SU-DHL-6 (cell line): Measurements from ENCODE around the gene ARHGDIA.

Source experiments
- H2AFZ ChIP-seq: fragments of 200-600 bp; sonication (generic); 2 replicates; pipeline ENCODE4 v1.6.1; 2014; ENCODE audit warnings: low read depth, mild to moderate bottlenecking, moderate library complexity, mixed read lengths, antibody characterized with exemption, low read length; ENCODE audit not compliant: severe bottlenecking
- H3F3A ChIP-seq: fragments of 200-600 bp; shearing (Covaris generic); 2 replicates; pipeline ENCODE4 v1.6.0; 2016; ENCODE audit warnings: antibody characterized with exemption, mild to moderate bottlenecking; ENCODE audit not compliant: insufficient read depth
- H3K27ac ChIP-seq: fragments of 200-600 bp; sonication (generic); 2 replicates; pipeline ENCODE4 v1.5.1; 2016; ENCODE audit warnings: low read depth, mild to moderate bottlenecking, low read length, moderate library complexity, mixed read lengths
- H3K27me3 ChIP-seq: fragments of 200-600 bp; sonication (generic), shearing (Covaris generic); 2 replicates; pipeline ENCODE4 v1.6.0; 2014; ENCODE audit warnings: mild to moderate bottlenecking, low read length
- H3K36me3 ChIP-seq: fragments of 200-600 bp; sonication (generic); 2 replicates; pipeline ENCODE4 v1.6.1; 2014; ENCODE audit warnings: mild to moderate bottlenecking, low read length, mixed read lengths
- H3K4me2 ChIP-seq: fragments of 300-600, 200-600 bp; shearing (Covaris generic), sonication (generic); 2 replicates; pipeline ENCODE4 v1.6.0; 2014; ENCODE audit warnings: low read length, low read depth, mild to moderate bottlenecking; ENCODE audit not compliant: poor library complexity, severe bottlenecking
- H3K4me3 ChIP-seq: fragments of 200-600 bp; sonication (generic); 2 replicates; pipeline ENCODE4 v1.5.1; 2014; ENCODE audit warnings: antibody characterized with exemption, low read length, mild to moderate bottlenecking, mixed read lengths; ENCODE audit not compliant: insufficient read depth, poor library complexity, severe bottlenecking
- H3K79me2 ChIP-seq: fragments of 200-600 bp; sonication (generic); 2 replicates; pipeline ENCODE4 v1.6.1; 2014; ENCODE audit warnings: mild to moderate bottlenecking, low read length, moderate library complexity; ENCODE audit not compliant: insufficient read depth
- H3K9ac ChIP-seq: fragments of 200-600 bp; sonication (generic); 2 replicates; pipeline ENCODE4 v1.7.0; 2014; ENCODE audit warnings: mild to moderate bottlenecking, low read length
- H3K9me2 ChIP-seq: fragments of 200-600 bp; sonication (generic); replicated peaks from 2 replicates; pipeline ENCODE4 v1.6.1; 2014; ENCODE audit warnings: low read length; ENCODE audit not compliant: insufficient read depth
- H3K9me3 ChIP-seq: fragments of 200-600 bp; sonication (generic); 2 replicates; pipeline ENCODE4 v1.6.1; 2014; ENCODE audit warnings: low read length, mixed read lengths; ENCODE audit not compliant: insufficient read depth
- H4K20me1 ChIP-seq: fragments of 200-600 bp; sonication (generic); 2 replicates; pipeline ENCODE4 v1.6.1; 2014; ENCODE audit warnings: low read depth, mild to moderate bottlenecking, antibody characterized with exemption, low read length, moderate library complexity, mixed read lengths
- EZH2phosphoT487 ChIP-seq: fragments of 200-600 bp; sonication (generic), shearing (Covaris generic); conservative IDR thresholded peaks from 2 replicates; pipeline ENCODE4 v1.6.1; 2018; ENCODE audit warnings: mild to moderate bottlenecking, antibody characterized with exemption, low read length, moderate library complexity, mixed read lengths
- TF ChIP-seq, protein P1 (sequence below): fragments of 200-600 bp; sonication (generic); IDR thresholded peaks from one replicate; pipeline ENCODE4 v1.5.1; 2017; ENCODE audit warnings: antibody characterized with exemption, mild to moderate bottlenecking, low read length, moderate library complexity; ENCODE audit not compliant: insufficient read depth, poor library complexity, severe bottlenecking

The ARHGDIA gene

GRCh38 chr17:81902653-81903414, 31.7 kb upstream of the ARHGDIA start:
- H3K4me3 ChIP-seq: peak overlapping the region; percentile 4

DNA sequence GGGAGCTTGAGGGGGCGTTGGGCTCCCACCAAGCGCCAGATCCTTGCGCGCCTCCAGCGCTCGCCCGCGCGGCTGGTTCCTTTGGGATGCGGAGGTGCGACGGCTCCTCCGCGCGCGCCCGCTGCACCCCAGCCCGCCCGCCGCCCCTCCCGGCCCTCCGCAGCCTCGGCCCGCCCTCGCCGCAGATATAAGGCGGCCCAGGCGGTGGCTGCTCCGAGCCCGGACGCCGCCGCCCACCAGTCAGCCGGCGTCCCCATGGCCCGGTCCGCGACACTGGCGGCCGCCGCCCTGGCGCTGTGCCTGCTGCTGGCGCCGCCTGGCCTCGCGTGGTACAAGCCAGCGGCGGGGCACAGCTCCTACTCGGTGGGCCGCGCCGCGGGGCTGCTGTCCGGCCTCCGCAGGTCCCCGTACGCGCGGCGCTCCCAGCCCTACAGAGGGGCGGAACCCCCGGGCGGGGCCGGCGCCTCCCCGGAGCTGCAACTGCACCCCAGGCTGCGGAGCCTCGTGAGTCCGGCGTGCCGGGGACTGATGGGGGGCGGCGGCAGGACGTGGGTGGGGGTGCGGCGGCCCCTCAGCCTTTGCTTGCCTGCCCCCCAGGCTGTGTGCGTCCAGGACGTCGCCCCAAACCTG, 31.0 kb upstream of the ARHGDIA start, which contains the start of gene NPB:
Gene NPB (plus strand): TSS at position 216 of the 630 bp plus-strand sequence. CDS start 40 bp downstream, at position 256.
- Histone ChIP-seq H3K36me3 (no peaks in the 10 kb centered on the region), H2AFZ (no peak within 1 kb of the TSS), H3K9me2 (no peaks in the 10 kb centered on the region), H3F3A (no peaks in the 10 kb centered on the region), H3K9me3 (no peaks in the 10 kb centered on the region), H3K4me3 (peak within 1 kb of the TSS; percentile 4), H4K20me1 (no peaks in the 10 kb centered on the region), H3K27me3 (no peaks in the 10 kb centered on the region), H3K79me2 (no peaks in the 10 kb centered on the region), H3K4me2 (peak within 1 kb of the TSS; percentile 41), H3K9ac (peak within 1 kb of the TSS; percentile 7; the same call in 1 of the 2 replicates), H3K27ac (no peak within 1 kb of the TSS)
- no peak for TF ChIP-seq EZH2phosphoT487
- TF ChIP-seq, protein P1, sequence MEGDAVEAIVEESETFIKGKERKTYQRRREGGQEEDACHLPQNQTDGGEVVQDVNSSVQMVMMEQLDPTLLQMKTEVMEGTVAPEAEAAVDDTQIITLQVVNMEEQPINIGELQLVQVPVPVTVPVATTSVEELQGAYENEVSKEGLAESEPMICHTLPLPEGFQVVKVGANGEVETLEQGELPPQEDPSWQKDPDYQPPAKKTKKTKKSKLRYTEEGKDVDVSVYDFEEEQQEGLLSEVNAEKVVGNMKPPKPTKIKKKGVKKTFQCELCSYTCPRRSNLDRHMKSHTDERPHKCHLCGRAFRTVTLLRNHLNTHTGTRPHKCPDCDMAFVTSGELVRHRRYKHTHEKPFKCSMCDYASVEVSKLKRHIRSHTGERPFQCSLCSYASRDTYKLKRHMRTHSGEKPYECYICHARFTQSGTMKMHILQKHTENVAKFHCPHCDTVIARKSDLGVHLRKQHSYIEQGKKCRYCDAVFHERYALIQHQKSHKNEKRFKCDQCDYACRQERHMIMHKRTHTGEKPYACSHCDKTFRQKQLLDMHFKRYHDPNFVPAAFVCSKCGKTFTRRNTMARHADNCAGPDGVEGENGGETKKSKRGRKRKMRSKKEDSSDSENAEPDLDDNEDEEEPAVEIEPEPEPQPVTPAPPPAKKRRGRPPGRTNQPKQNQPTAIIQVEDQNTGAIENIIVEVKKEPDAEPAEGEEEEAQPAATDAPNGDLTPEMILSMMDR: no peak

More at GRCh38 chr17:81902653-81903414, 31.7 kb upstream of the ARHGDIA start:
- no peaks in the 10 kb centered on the region for H3K36me3 ChIP-seq
- H3K27me3 ChIP-seq: no peaks in the 10 kb centered on the region
- H3F3A ChIP-seq: no peaks in the 10 kb centered on the region
- no peaks in the 10 kb centered on the region for H3K9me3 ChIP-seq
- H3K9ac ChIP-seq: peak overlapping the region; percentile 7; the same call in 1 of the 2 replicates
- peak overlapping the region; percentile 41 for H3K4me2 ChIP-seq
- no peaks in the 10 kb centered on the region for H4K20me1 ChIP-seq
- H3K9me2 ChIP-seq: no peaks in the 10 kb centered on the region
- H2AFZ ChIP-seq: no peak overlapping the region
- TF ChIP-seq, protein P1: no peak
- TF ChIP-seq EZH2phosphoT487: no peak
- H3K27ac ChIP-seq: no peak overlapping the region
- no peaks in the 10 kb centered on the region for H3K79me2 ChIP-seq

DNA sequence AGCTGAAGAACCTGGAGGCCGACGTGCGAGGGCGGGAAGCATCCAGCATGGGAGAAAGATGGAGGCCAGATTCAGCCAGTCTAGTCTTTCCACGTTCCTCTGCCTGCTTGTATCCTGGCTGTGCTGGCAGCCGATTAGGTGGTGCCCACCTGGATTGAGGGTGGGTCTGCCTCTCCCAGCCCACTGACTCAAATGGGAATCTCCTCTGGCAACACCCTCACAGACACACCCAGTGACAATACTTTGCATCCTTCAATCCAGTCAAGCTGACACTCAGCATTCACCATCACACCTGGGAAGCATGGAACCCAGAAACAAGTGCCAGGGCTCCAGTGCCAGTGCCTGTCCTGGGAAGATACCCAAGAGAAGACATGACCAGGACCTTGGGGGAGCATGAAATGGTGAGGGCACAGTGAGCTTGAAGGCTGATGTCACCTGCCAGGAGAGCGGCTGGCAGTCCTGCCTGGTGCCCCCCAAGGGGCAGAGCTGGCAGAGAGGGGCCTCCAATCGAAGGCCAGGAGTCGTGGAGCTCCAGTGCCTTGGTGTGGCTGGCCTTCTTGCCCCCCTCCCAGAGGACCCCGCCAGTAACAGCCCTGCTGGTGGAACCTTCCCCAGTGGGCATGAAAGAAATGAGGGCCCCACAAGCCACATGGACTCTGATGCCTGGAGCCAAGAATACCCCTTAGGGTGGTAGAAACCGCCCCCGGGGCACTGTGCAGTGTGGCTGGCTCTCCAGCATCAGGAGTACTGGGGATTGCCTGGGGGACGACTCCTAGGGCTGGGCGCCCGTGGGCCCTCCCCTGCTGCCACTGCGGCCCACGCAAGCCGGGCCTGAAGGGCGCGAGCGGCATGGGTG, 30.3 kb upstream of the ARHGDIA start:
- no peaks in the 10 kb centered on the region for H3K79me2 ChIP-seq
- TF ChIP-seq, protein P1: no peak
- no peak overlapping the region for H3K27ac ChIP-seq
- H3K9me2 ChIP-seq: no peaks in the 10 kb centered on the region
- no peaks in the 10 kb centered on the region for H3K27me3 ChIP-seq
- no peaks in the 10 kb centered on the region for H3F3A ChIP-seq
- H3K4me3 ChIP-seq: no peak overlapping the region
- H2AFZ ChIP-seq: no peak overlapping the region
- H4K20me1 ChIP-seq: no peaks in the 10 kb centered on the region
- H3K9ac ChIP-seq: no peak overlapping the region; the same call in 1 of the 2 replicates
- no peaks in the 10 kb centered on the region for H3K36me3 ChIP-seq
- H3K4me2 ChIP-seq: peak overlapping the region; percentile 41
- no peaks in the 10 kb centered on the region for H3K9me3 ChIP-seq
